HepG2 (cell line): Measurements from ENCODE around the gene ANKS1B. TPM values are rescaled to one million over a fixed set of nuclear protein-coding genes. Genes with fewer than 3 reads are reported as not detected.

Source experiments
- ATAC-seq: fragments of 200-7000 bp; cut with Tn5 transposase; 3 replicates; pipeline ENCODE4 v1.9.1; 2020; ENCODE audit warnings: mild to moderate bottlenecking, moderate library complexity
- BruUV-seq: library from RNA; stranded (reverse); fragments of 400-500 nt; replicated peaks from 2 replicates; lab custom pipeline; 2021; lab: Mats Ljungman, UMichigan
- CTCF ChIA-PET: fragments of 300-600 bp; formaldehyde crosslinking; extraction: SDS; loops from one replicate; lab custom pipeline; 2021; ENCODE audit warnings: low total read pairs, inconsistent platforms, low intra/inter-chr PET ratio; lab: Yijun Ruan, JAX
- POLR2A ChIA-PET: fragments of 350-600 bp; sonication (Branson Sonifier 250); formaldehyde crosslinking; loops from one replicate; lab custom pipeline; 2020; ENCODE audit warnings: antibody characterized with exemption, inconsistent platforms; lab: Yijun Ruan, JAX
- DNase-seq: peaks from one replicate; pipeline ENCODE4 v3.0.0-alpha.2; 2015; ENCODE audit warnings: low spot score
- FAIRE-seq: peaks from 3 replicates; lab custom pipeline; 2011; peaks lifted over from hg19 to GRCh38; lab: Jason Lieb, UNC
- H2AFZ ChIP-seq: one replicate; pipeline ENCODE4 v1.6.1; 2011; ENCODE audit warnings: low read length, inconsistent platforms
- H3K27ac ChIP-seq: fragments of 300-600 bp; 3 replicates; pipeline ENCODE4 v1.8.0; 2011; ENCODE audit warnings: mixed run types, mild to moderate bottlenecking, mixed read lengths, low read length, inconsistent platforms; ENCODE audit not compliant: insufficient read depth; ENCODE audit errors: extremely low read length
- H3K27me3 ChIP-seq, 2 experiments: fragments of 200-600 bp in 1 of 2; 2 replicates in 1 of 2; 3 replicates in 1 of 2; pipeline versions ENCODE4 v1.6.0 to v1.8.0; 2011; ENCODE audit warnings: low read length in 2 of 2, mild to moderate bottlenecking in 2 of 2, moderate library complexity in 2 of 2, inconsistent platforms in 1 of 2; ENCODE audit not compliant: insufficient read depth in 2 of 2, control insufficient read depth in 1 of 2
- H3K36me3 ChIP-seq, 2 experiments: fragments of 200-600 bp in 1 of 2; replicated peaks in 1 of 2; 2 replicates in 1 of 2; 3 replicates in 1 of 2; pipeline versions ENCODE4 v1.5.1 to v1.8.0; 2011; ENCODE audit warnings: low read length in 2 of 2, inconsistent platforms in 1 of 2; ENCODE audit not compliant: insufficient read depth in 2 of 2, control insufficient read depth in 1 of 2
- H3K4me1 ChIP-seq: 2 replicates; pipeline ENCODE4 v1.5.1; 2012; ENCODE audit warnings: low read length, inconsistent platforms; ENCODE audit not compliant: insufficient read depth
- H3K4me2 ChIP-seq: 2 replicates; pipeline ENCODE4 v1.6.0; 2011; ENCODE audit warnings: low read depth, low read length, inconsistent platforms
- H3K4me3 ChIP-seq, 3 experiments: fragments of 200-600 bp in 1 of 3; sonication (generic), shearing (Covaris generic) in 1 of 3; replicated peaks in 1 of 3; 2 replicates each; pipeline ENCODE4 v1.5.1; 2011 to 2016; ENCODE audit warnings: low read length in 3 of 3, inconsistent platforms in 2 of 3, low read depth in 2 of 3, mild to moderate bottlenecking in 2 of 3, control low read depth in 1 of 3, mixed read lengths in 1 of 3; ENCODE audit not compliant: insufficient read depth in 1 of 3
- H3K79me2 ChIP-seq: one replicate; pipeline ENCODE4 v1.6.1; 2011; ENCODE audit warnings: low read length, inconsistent platforms; ENCODE audit not compliant: insufficient read depth
- H3K9ac ChIP-seq: 2 replicates; pipeline ENCODE4 v1.6.0; 2011; ENCODE audit warnings: mild to moderate bottlenecking, low read depth, low read length, inconsistent platforms; ENCODE audit not compliant: insufficient read depth
- H3K9me3 ChIP-seq: 2 replicates; pipeline ENCODE4 v1.5.1; 2012; ENCODE audit warnings: mild to moderate bottlenecking, low read length
- H4K20me1 ChIP-seq: 2 replicates; pipeline ENCODE4 v1.6.0; 2011; ENCODE audit warnings: inconsistent platforms, mild to moderate bottlenecking, low read length, moderate library complexity; ENCODE audit not compliant: insufficient read depth
- ATF7 ChIP-seq, 2 experiments: fragments of 450-650 bp in 1 of 2; sonication (generic) in 1 of 2; formaldehyde crosslinking in 1 of 2; IDR thresholded peaks; 2 replicates each; pipeline versions ENCODE4 v1.4.0 to v1.6.1; 2016 to 2020; ENCODE audit warnings: antibody characterized with exemption in 1 of 2, mild to moderate bottlenecking in 1 of 2, missing genetic modification reagents in 1 of 2
- CEBPB ChIP-seq: IDR thresholded peaks from 2 replicates; pipeline ENCODE4 v1.6.1; 2011; ENCODE audit warnings: low read depth, low read length, improper control_type of control experiment, borderline replicate concordance
- GABPA ChIP-seq, 2 experiments: IDR thresholded peaks; 2 replicates each; pipeline ENCODE4 v1.6.1; 2011 to 2016; ENCODE audit warnings: low read depth in 2 of 2, low read length in 1 of 2, missing biosample characterization in 1 of 2, missing genetic modification characterization in 1 of 2
- MLX ChIP-seq: IDR thresholded peaks from 2 replicates; pipeline ENCODE4 v1.6.1; 2016
- PCBP2 ChIP-seq: fragments of 200-400 bp; formaldehyde crosslinking; optimal IDR thresholded peaks from 2 replicates; pipeline ENCODE3; 2018; ENCODE audit warnings: low read length, low read depth; ENCODE audit not compliant: poor library complexity, severe bottlenecking
- POLR2AphosphoS5 ChIP-seq: IDR thresholded peaks from 2 replicates; pipeline ENCODE4 v1.6.1; 2012; ENCODE audit warnings: low read depth, low read length
- ZNF280D ChIP-seq: sonication (generic); formaldehyde crosslinking; IDR thresholded peaks from 2 replicates; pipeline ENCODE4 v1.5.1; 2020; ENCODE audit warnings: mild to moderate bottlenecking, missing genetic modification reagents
- ZNF614 ChIP-seq: IDR thresholded peaks from 2 replicates; pipeline ENCODE4 v1.6.1; 2018; ENCODE audit warnings: missing biosample characterization, missing genetic modification reagents, inconsistent platforms, borderline replicate concordance
- ZNF616 ChIP-seq: sonication (generic); formaldehyde crosslinking; IDR thresholded peaks from 2 replicates; pipeline ENCODE4 v1.5.0; 2020; ENCODE audit warnings: low read depth, mild to moderate bottlenecking, missing genetic modification reagents
- WGBS: methylation state at CpG from one replicate; pipeline ENCODE4 v1.1.6; 2017; ENCODE audit warnings: low lambda C conversion rate; 5-methylcytosine and 5-hydroxymethylcytosine counted together
- in situ Hi-C: cut with HindIII; loops from 2 replicates; pipeline ENCODE4 v1.10.0; 2017; ENCODE audit warnings: low pct_unique_long_range_greater_than_20kb; ENCODE audit not compliant: extremely low pct_ligation_motif_present
- intact Hi-C: fragments of 100-400 bp; cut with micrococcal nuclease; formaldehyde crosslinking; loops from one replicate; pipeline ENCODE4 v1.10.0; 2022; ENCODE audit not compliant: unreplicated experiment
- polyA plus RNA-seq, 8 experiments: library from polyadenylated mRNA; depleted of rRNA in 3 of 8; stranded (reverse) in 7 of 8; unstranded in 1 of 8; fragments of >200 nt; fragmentation: Illumina TruSeq in 4 of 8; extraction: Trizol in 4 of 8; gene quantifications; 2 replicates each; pipeline versions ENCODE4 v1.2.1 to v1.2.3, GENCODE V29; 2011 to 2016; ENCODE audit warnings: low read depth in 4 of 8, missing spikeins in 1 of 8, mixed read lengths in 1 of 8; ENCODE audit not compliant: insufficient read depth in 1 of 8
- total RNA-seq, 5 experiments: library from RNA; depleted of rRNA; stranded (reverse); fragments of >200 nt; fragmentation: Illumina TruSeq; extraction: Trizol; gene quantifications; 2 replicates each; pipeline ENCODE4 v1.2.3, GENCODE V29; 2016; ENCODE audit warnings: low read depth in 1 of 5
- TF ChIP-seq, protein P1 (sequence below): sonication (generic); formaldehyde crosslinking; IDR thresholded peaks from 2 replicates; pipeline ENCODE4 v1.5.1; 2020; ENCODE audit warnings: mild to moderate bottlenecking, missing genetic modification reagents, moderate library complexity

Gene ANKS1B
- total and polyA plus RNA-seq, 2 of the 13 experiments (the other 11 are each of a cell fraction or from before 2014, with no cell fraction given) = 0.15 TPM; not detected in 1

DNA sequence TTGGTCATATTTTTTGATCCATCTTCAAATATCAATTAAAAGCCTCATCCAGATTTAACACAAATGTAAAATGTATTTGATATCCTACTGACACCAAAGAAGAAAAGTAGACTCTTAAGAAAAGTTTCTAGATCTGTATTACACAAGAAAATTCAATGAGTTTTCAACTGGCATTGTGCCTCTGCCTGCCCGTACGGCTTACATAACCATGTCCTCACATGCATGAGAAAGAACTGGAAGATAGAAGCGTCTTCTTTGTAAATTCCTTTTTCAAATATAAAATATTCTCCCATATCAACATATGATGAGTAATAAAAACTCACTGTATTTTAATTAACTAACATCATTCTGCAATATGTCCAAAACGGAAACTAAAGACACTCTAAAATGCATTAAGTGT is 7.2 kb downstream of the ANKS1B start:
- Histone ChIP-seq H3K4me2 (no peak overlapping the region), H3K36me3 (no peaks in the 10 kb centered on the region), H3K27ac (no peak overlapping the region), H3K4me1 (no peaks in the 10 kb centered on the region), H3K9me3 (no peaks in the 10 kb centered on the region), H3K4me3 (no peak overlapping the region), H3K79me2 (no peaks in the 10 kb centered on the region), H4K20me1 (no peaks in the 10 kb centered on the region), H2AFZ (no peak overlapping the region), H3K9ac (no peak overlapping the region), H3K27me3 (no peaks in the 10 kb centered on the region)
- no TSS peak for BruUV-seq
- POLR2A ChIA-PET = no interaction called here
- DNase-seq = no peak
- ATAC-seq = no peak
- CTCF ChIA-PET = no interaction called here
- in situ Hi-C loops = no loop called here
- intact Hi-C loops = no loop called here
- WGBS = 0% methylated on average over 4 of the region's 4 CpGs
- no peak for FAIRE-seq
- no peak for TF ChIP-seq PCBP2
- no peak for TF ChIP-seq ZNF280D (CRISPR knock-in tag)
- no peak for TF ChIP-seq MLX (CRISPR knock-in tag)
- TF ChIP-seq POLR2AphosphoS5 = no peak

DNA sequence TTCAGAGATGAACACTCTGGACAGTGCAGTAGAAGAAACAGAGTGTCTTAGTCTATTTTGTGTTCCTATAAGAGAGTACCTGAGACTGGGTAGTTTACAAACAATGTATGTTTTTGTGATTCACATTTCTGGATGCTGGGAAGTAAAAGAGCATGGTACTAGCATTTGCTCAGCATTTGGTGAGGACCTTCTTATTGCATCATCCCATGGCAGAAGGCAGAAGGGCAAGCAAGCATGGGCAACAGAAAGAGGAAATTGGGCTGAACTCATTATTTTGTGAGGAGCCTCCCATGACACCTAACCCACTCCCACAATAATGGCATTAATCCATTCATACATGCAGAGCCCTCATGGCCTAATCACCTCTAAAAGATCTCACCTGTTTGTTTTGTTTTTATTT is 8.0 kb downstream of the ANKS1B start:
- TF ChIP-seq ATF7 (IDR thresholded peaks at IDR 0.05) (0 out of 2 replicates have a peak, but pooled peaks have one; percentile 27), ATF7 (CRISPR knock-in tag; IDR thresholded peaks at IDR 0.05) (no peak), GABPA (IDR thresholded peaks at IDR 0.05; ENCODE audit: low read depth, low read length) (no peak), GABPA (CRISPR knock-in tag; IDR thresholded peaks at IDR 0.05; ENCODE audit: low read depth) (no peak), CEBPB (peak; percentile 31; the same call in 1 of the 2 replicates), ZNF616 (CRISPR knock-in tag) (no peak), ZNF614 (no peak)
- TF ChIP-seq, protein P1, sequence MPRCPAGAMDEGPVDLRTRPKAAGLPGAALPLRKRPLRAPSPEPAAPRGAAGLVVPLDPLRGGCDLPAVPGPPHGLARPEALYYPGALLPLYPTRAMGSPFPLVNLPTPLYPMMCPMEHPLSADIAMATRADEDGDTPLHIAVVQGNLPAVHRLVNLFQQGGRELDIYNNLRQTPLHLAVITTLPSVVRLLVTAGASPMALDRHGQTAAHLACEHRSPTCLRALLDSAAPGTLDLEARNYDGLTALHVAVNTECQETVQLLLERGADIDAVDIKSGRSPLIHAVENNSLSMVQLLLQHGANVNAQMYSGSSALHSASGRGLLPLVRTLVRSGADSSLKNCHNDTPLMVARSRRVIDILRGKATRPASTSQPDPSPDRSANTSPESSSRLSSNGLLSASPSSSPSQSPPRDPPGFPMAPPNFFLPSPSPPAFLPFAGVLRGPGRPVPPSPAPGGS = no peak
- H4K20me1 ChIP-seq = no peaks in the 10 kb centered on the region
- intact Hi-C loops = no loop called here
- H3K79me2 ChIP-seq = no peaks in the 10 kb centered on the region
- H3K27me3 ChIP-seq = no peaks in the 10 kb centered on the region
- no peaks in the 10 kb centered on the region for H3K4me1 ChIP-seq
- FAIRE-seq (no peak), ATAC-seq (no peak), DNase-seq (no peak)
- no peak overlapping the region for H2AFZ ChIP-seq
- no TSS peak for BruUV-seq
- no peak overlapping the region for H3K27ac ChIP-seq
- H3K4me2 ChIP-seq = no peak overlapping the region
- no peaks in the 10 kb centered on the region for H3K9me3 ChIP-seq
- in situ Hi-C loops = no loop called here
- ChIA-PET POLR2A (no interaction called here), CTCF (no interaction called here)
- no peak overlapping the region for H3K4me3 ChIP-seq
- H3K9ac ChIP-seq = no peak overlapping the region
- no peaks in the 10 kb centered on the region for H3K36me3 ChIP-seq
